PC-9 (cell line): Measurements from ENCODE around the gene CLBA1. TPM values are rescaled to one million over a fixed set of nuclear protein-coding genes. Genes with fewer than 3 reads are reported as not detected.
A peak's percentile ranks its signal among the peaks of the same experiment; 100 is the strongest.

ENCODE experiments used
- BruUV-seq: library from RNA; stranded (reverse); fragments of 400-500 nt; replicated peaks from 2 replicates; lab custom pipeline; 2021; lab: Mats Ljungman, UMichigan
- CTCF ChIA-PET: fragments of 300-600 bp; sonication (Branson Sonifier 250); formaldehyde crosslinking; loops from one replicate; lab custom pipeline; 2022; ENCODE audit warnings: antibody characterized with exemption; lab: Charles Lee
- POLR2A ChIA-PET: fragments of 300-600 bp; sonication (Branson Sonifier 250); formaldehyde crosslinking; loops from one replicate; lab custom pipeline; 2022; ENCODE audit warnings: antibody characterized with exemption; ENCODE audit not compliant: unreplicated experiment; lab: Charles Lee
- DNase-seq, 2 experiments: peaks; one replicate each; pipeline versions ENCODE4 v3.0.0 to v3.0.0-alpha.2; 2015 to 2022; ENCODE audit warnings: mixed read lengths in 1 of 2
- H2AFZ ChIP-seq: fragments of 200-600 bp; sonication (generic); 2 replicates; pipeline ENCODE4 v1.8.1; 2017; ENCODE audit warnings: antibody characterized with exemption
- H3F3A ChIP-seq: fragments of 200-600 bp; sonication (generic); 2 replicates; pipeline ENCODE4 v1.8.1; 2017; ENCODE audit warnings: antibody characterized with exemption, mild to moderate bottlenecking, low read depth; ENCODE audit not compliant: insufficient read depth
- H3K27ac ChIP-seq: fragments of 200-600 bp; sonication (generic); 2 replicates; pipeline ENCODE4 v1.6.1; 2016; ENCODE audit warnings: mixed run types
- H3K27me3 ChIP-seq: fragments of 200-600 bp; sonication (generic); 2 replicates; pipeline ENCODE4 v1.6.1; 2016; ENCODE audit warnings: low read depth, mixed run types; ENCODE audit not compliant: insufficient read depth
- H3K36me3 ChIP-seq: fragments of 200-600 bp; sonication (generic); 2 replicates; pipeline ENCODE4 v1.6.1; 2016; ENCODE audit warnings: low read depth, mixed run types
- H3K4me1 ChIP-seq: fragments of 200-600 bp; sonication (generic); replicated peaks from 2 replicates; pipeline ENCODE4 v1.6.1; 2016; ENCODE audit warnings: mixed run types; ENCODE audit not compliant: insufficient read depth
- H3K4me2 ChIP-seq: fragments of 200-600 bp; sonication (generic); 2 replicates; pipeline ENCODE4 v1.6.1; 2017; ENCODE audit warnings: mixed run types
- H3K4me3 ChIP-seq: fragments of 200-600 bp; sonication (generic); 2 replicates; pipeline ENCODE4 v1.6.1; 2016; ENCODE audit warnings: mixed run types
- H3K79me2 ChIP-seq: fragments of 200-600 bp; sonication (generic); 2 replicates; pipeline ENCODE4 v1.6.1; 2017; ENCODE audit warnings: low read depth, mixed run types
- H3K9me2 ChIP-seq: fragments of 200-600 bp; sonication (generic); 2 replicates; pipeline ENCODE4 v1.8.1; 2017; ENCODE audit warnings: mild to moderate bottlenecking; ENCODE audit not compliant: insufficient read depth
- H3K9me3 ChIP-seq: fragments of 200-600 bp; sonication (generic); 2 replicates; pipeline ENCODE4 v1.8.1; 2016; ENCODE audit warnings: low read depth; ENCODE audit not compliant: insufficient read depth
- H4K20me1 ChIP-seq: fragments of 200-600 bp; sonication (generic); 2 replicates; pipeline ENCODE4 v1.8.1; 2017; ENCODE audit not compliant: insufficient read depth
- EZH2 ChIP-seq: fragments of 200-600 bp; sonication (generic); IDR thresholded peaks from 2 replicates; pipeline ENCODE4 v1.8.0; 2017; ENCODE audit warnings: antibody characterized with exemption, low read depth
- intact Hi-C: fragments of 100-400 bp; cut with micrococcal nuclease; formaldehyde crosslinking; loops from one replicate; pipeline ENCODE4 v1.10.0; 2022; ENCODE audit not compliant: unreplicated experiment
- total RNA-seq: library from RNA; stranded (reverse); gene quantifications from 2 replicates; pipeline ENCODE4 v1.2.3, GENCODE V29; 2021
- TF ChIP-seq, protein P1 (sequence below): fragments of 200-600 bp; sonication (generic); conservative IDR thresholded peaks from 2 replicates; pipeline ENCODE4 v1.6.1; 2017; ENCODE audit warnings: mixed run types, antibody characterized with exemption, mild to moderate bottlenecking, moderate library complexity

Gene CLBA1
- total RNA-seq, 1 experiment from 2014 or later = 12.6 TPM

DNA sequence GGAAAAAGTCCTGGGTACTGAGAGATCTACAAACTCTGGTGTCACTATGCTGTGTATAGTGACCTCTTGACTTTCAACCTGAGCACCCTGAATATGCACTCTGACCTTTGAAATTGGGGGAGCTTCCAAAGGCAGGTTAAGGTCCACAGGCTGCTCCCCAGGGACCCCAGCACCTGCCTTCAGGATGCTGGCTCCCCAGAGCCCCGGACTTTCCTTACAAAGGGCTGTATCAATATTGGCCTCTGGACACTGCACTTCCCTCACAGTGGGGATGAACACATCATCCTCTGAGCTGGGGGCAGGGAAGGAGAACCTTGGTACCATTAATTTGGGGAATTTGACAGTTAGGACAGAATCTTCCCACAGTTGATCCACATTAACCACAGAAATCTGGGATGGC is 46.6 kb upstream of the CLBA1 start:
- CTCF ChIA-PET = no interaction called here
- H3K79me2 ChIP-seq = no peaks in the 10 kb centered on the region
- BruUV-seq = no TSS peak
- no peak overlapping the region for H3K4me3 ChIP-seq
- H3K27ac ChIP-seq = no peak overlapping the region
- no peaks in the 10 kb centered on the region for H3K36me3 ChIP-seq
- no peaks in the 10 kb centered on the region for H3K4me1 ChIP-seq
- no peaks in the 10 kb centered on the region for H3K9me3 ChIP-seq
- no peak for TF ChIP-seq EZH2
- TF ChIP-seq, protein P1, sequence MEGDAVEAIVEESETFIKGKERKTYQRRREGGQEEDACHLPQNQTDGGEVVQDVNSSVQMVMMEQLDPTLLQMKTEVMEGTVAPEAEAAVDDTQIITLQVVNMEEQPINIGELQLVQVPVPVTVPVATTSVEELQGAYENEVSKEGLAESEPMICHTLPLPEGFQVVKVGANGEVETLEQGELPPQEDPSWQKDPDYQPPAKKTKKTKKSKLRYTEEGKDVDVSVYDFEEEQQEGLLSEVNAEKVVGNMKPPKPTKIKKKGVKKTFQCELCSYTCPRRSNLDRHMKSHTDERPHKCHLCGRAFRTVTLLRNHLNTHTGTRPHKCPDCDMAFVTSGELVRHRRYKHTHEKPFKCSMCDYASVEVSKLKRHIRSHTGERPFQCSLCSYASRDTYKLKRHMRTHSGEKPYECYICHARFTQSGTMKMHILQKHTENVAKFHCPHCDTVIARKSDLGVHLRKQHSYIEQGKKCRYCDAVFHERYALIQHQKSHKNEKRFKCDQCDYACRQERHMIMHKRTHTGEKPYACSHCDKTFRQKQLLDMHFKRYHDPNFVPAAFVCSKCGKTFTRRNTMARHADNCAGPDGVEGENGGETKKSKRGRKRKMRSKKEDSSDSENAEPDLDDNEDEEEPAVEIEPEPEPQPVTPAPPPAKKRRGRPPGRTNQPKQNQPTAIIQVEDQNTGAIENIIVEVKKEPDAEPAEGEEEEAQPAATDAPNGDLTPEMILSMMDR = no peak
- H3K27me3 ChIP-seq = peaks cover 48% of the 10 kb centered on the region
- POLR2A ChIA-PET = no interaction called here
- intact Hi-C loops = no loop called here
- no peak overlapping the region for H2AFZ ChIP-seq
- no peaks in the 10 kb centered on the region for H3K9me2 ChIP-seq
- H3F3A ChIP-seq = 0 out of 2 replicates have a peak, but pooled peaks cover 3% of the 10 kb centered on the region
- no peak overlapping the region for H3K4me2 ChIP-seq
- H4K20me1 ChIP-seq = no peaks in the 10 kb centered on the region
- DNase-seq = no peak

GRCh38 chr14:104939666-104940410 is 45.8 kb upstream of the CLBA1 start:
- Histone ChIP-seq H3K79me2 (no peaks in the 10 kb centered on the region), H3K9me3 (no peaks in the 10 kb centered on the region), H3F3A (0 out of 2 replicates have a peak, but pooled peaks cover under 1% of the 10 kb centered on the region), H3K36me3 (no peaks in the 10 kb centered on the region), H2AFZ (no peak overlapping the region), H4K20me1 (no peaks in the 10 kb centered on the region), H3K4me1 (no peaks in the 10 kb centered on the region), H3K9me2 (no peaks in the 10 kb centered on the region), H3K27me3 (peaks cover 40% of the 10 kb centered on the region), H3K4me2 (no peak overlapping the region), H3K4me3 (no peak overlapping the region), H3K27ac (no peak overlapping the region)
- TF ChIP-seq, protein P1 = no peak
- no peak for TF ChIP-seq EZH2
- ChIA-PET POLR2A (no interaction called here), CTCF (no interaction called here)
- BruUV-seq = no TSS peak
- intact Hi-C loops = no loop called here
- no peak for DNase-seq

DNA sequence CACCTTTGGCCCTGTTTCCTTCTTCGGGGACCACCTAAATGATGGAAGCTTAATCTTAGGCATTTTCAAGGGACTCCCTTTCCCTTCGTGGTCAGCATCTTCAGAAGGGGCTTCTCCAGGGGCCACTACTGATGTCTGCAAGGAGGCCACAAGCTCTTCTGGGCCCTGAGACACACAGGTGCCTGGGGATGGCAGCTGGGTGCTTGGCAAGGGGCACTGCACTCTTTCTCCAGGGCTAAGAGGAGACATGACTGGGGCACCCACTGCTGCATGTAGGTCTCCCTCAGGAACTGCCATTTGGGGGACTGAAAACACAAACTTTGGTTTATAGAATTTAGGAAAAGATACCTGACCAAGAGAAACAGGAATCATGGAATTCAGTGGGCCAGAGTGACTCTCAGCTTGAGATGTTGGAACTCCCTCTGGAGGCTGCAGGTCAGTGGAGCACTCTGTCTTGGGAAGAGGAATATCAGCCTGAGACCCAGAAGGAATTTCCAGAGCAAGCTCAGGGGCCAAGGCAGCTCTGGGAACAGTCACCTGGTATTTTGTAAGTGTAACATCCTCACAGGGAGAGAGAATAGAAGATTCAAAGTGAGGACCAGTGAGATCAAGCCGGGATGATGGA is 45.0 kb upstream of the CLBA1 start:
- no TSS peak for BruUV-seq
- Histone ChIP-seq H2AFZ (no peak overlapping the region), H3K9me3 (no peaks in the 10 kb centered on the region), H3F3A (no peaks in the 10 kb centered on the region), H4K20me1 (no peaks in the 10 kb centered on the region), H3K27me3 (peaks cover 36% of the 10 kb centered on the region), H3K9me2 (no peaks in the 10 kb centered on the region), H3K79me2 (no peaks in the 10 kb centered on the region), H3K27ac (no peak overlapping the region), H3K36me3 (no peaks in the 10 kb centered on the region), H3K4me1 (no peaks in the 10 kb centered on the region), H3K4me2 (no peak overlapping the region), H3K4me3 (no peak overlapping the region)
- intact Hi-C loops = no loop called here
- CTCF ChIA-PET = no interaction called here
- DNase-seq = no peak
- POLR2A ChIA-PET = no interaction called here
- TF ChIP-seq, protein P1 = peak; percentile 56
- TF ChIP-seq EZH2 = no peak
